Measurements from ENCODE around the gene RNF10.
A peak's percentile ranks its signal among the peaks of the same experiment; 100 is the strongest.
"Not testable (repeated sequence)": the region's sequence is repeated elsewhere in the genome, so short reads cannot be mapped to it uniquely, and the experiment has no call there.

Gene RNF10

DNA sequence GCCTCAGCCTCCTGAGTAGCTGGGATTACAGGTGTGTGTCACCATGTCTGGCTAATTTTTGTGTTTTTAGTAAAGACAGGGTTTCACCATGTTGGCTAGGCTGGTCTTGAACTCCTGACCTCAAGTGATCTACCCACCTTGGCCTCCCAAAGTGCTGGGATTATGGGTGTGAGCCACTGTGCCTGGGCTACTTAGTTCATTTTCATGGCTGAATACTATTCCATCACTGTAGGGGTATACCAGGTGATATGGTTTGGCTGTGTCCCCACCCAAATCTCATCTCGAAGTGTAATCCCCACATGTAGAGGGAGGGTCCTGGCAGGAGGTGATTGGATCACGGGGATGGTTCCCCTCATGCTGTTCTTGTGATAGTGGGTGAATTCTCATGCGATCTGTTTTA is 83.0 kb downstream of the RNF10 start:
- DNase-seq = not testable (repeated sequence)

DNA sequence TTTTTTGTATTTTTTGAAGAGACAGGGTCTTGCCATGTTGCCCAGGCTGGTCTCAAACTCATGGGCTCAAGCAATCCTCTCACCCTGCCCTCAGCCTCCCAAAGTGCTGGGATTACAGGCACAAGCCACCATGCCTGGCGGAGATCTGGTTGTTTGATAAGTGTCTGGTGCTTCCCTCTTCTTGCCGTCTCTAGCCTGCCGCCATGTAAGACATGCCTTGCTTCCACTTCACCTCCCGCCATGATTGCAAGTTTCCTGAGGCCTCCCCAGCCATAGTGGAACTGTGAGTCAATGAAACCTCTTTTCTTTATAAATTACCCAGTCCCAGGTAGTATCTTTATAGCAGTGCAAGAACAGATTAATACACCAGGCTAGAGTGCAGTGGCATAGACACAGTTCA is 83.6 kb downstream of the RNF10 start:
- DNase-seq = not testable (repeated sequence)

GRCh38 chr12:120618954-120619615 is 84.9 kb downstream of the RNF10 start:
- no peak for DNase-seq

GRCh38 chr12:120620624-120621023 is 86.5 kb downstream of the RNF10 start:
- DNase-seq = no peak

DNA sequence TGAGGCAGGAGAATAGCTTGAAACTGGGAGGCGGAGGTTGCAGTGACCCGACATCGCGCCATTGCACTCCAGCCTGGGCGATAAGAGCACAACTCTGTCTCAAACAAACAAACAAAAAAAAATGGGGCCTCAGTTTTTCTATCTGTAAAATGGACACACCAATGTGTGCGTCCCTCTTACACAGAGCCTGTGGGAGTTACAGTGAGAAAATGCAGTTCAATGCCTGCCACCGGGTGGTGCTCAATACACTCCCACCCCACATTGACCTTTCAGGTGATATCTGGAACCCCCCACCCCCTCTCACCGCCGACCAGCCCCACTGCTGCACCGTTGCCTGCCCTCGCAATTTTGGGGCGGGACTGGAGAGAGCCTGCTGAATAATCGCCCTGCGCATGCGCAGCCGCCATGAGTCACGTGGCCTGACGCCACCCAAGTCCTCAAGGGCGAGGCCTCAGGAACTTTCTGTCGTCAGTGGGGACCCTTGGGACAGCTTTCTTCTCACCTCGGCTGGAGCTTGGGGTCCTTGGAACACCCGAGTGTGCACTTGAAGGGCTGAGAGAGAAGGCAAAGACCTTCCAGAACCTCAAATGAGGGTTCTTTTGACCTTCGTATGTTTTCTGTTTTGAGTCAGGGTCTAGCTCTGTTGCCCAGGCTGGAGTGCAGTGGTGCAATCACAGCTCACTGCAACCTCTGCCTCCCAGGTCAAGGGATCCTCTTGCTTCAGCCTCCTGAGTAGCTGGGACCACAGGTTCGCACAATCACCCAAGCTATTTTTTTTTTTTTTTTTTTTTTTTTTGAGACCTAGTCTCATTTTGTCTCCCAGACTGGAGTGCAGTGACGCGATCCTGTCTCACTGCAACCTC is 91.6 kb downstream of the RNF10 start:
- DNase-seq = peak in 1 of 3 donors; percentile 6

Data from suppressor macrophage treated with lipopolysaccharide for 1 hour (primary cell).